Caco-2 (cell line): ENCODE results near the gene FBXW10B. TPM values are rescaled to one million over a fixed set of nuclear protein-coding genes. Genes with fewer than 3 reads are reported as not detected.

ENCODE experiments used
- BruUV-seq: library from RNA; stranded (reverse); fragments of 400-500 nt; replicated peaks from 2 replicates; lab custom pipeline; 2021; lab: Mats Ljungman, UMichigan
- CTCF ChIA-PET: fragments of 300-600 bp; sonication (Branson Sonifier 250); formaldehyde crosslinking; loops from one replicate; lab custom pipeline; 2022; ENCODE audit warnings: antibody characterized with exemption; lab: Charles Lee
- POLR2A ChIA-PET: fragments of 300-600 bp; sonication (Branson Sonifier 250); formaldehyde crosslinking; loops from one replicate; lab custom pipeline; 2022; ENCODE audit warnings: antibody characterized with exemption; lab: Charles Lee
- DNase-seq, 2 experiments: peaks; one replicate each; pipeline versions ENCODE4 v3.0.0 to v3.0.0-alpha.2; 2020 to 2022
- H3K27me3 ChIP-seq: replicated peaks from 2 replicates; pipeline ENCODE4 v1.6.0; 2011; ENCODE audit warnings: low read length; ENCODE audit not compliant: control insufficient read depth, insufficient read depth
- H3K36me3 ChIP-seq: 2 replicates; pipeline ENCODE4 v1.5.1; 2011; ENCODE audit warnings: low read length; ENCODE audit not compliant: control insufficient read depth, insufficient read depth
- H3K4me1 ChIP-seq: fragments of 250-450 bp; sonication (Bioruptor Pico); 2 replicates; pipeline ENCODE4 v1.5.1; 2020; ENCODE audit warnings: mild to moderate bottlenecking
- H3K4me3 ChIP-seq: 2 replicates; pipeline ENCODE4 v1.5.1; 2011; ENCODE audit warnings: low read depth, mild to moderate bottlenecking, control low read depth, low read length
- H3K9me3 ChIP-seq: fragments of 250-450 bp; sonication (Bioruptor Pico); 2 replicates; pipeline ENCODE4 v1.5.1; 2020; ENCODE audit warnings: mild to moderate bottlenecking, moderate library complexity
- H3K27ac Mint-ChIP-seq: one replicate; pipeline ENCODE4 v1.8.0; 2022; ENCODE audit warnings: mixed read lengths; ENCODE audit not compliant: unreplicated experiment
- H3K27me3 Mint-ChIP-seq: one replicate; pipeline ENCODE4 v1.8.0; 2022; ENCODE audit warnings: mixed read lengths; ENCODE audit not compliant: insufficient read depth, unreplicated experiment
- H3K36me3 Mint-ChIP-seq: one replicate; pipeline ENCODE4 v1.8.0; 2022; ENCODE audit warnings: mild to moderate bottlenecking, mixed read lengths; ENCODE audit not compliant: insufficient read depth, unreplicated experiment
- H3K4me1 Mint-ChIP-seq: one replicate; pipeline ENCODE4 v1.8.0; 2022; ENCODE audit warnings: low read depth, mixed read lengths; ENCODE audit not compliant: unreplicated experiment
- H3K4me3 Mint-ChIP-seq: one replicate; pipeline ENCODE4 v1.8.0; 2022; ENCODE audit warnings: mild to moderate bottlenecking, moderate library complexity, mixed read lengths; ENCODE audit not compliant: unreplicated experiment
- H3K9me3 Mint-ChIP-seq: one replicate; pipeline ENCODE4 v1.8.0; 2022; ENCODE audit warnings: mixed read lengths; ENCODE audit not compliant: unreplicated experiment
- CTCF ChIP-seq, 2 experiments: fragments of 200-600 bp in 1 of 2; IDR thresholded peaks; 1 replicate in 1 of 2; 2 replicates in 1 of 2; pipeline versions ENCODE4 v1.5.1 to v1.8.0; 2011 to 2022; ENCODE audit warnings: antibody characterized with exemption in 1 of 2, control low read depth in 1 of 2, inconsistent platforms in 1 of 2, low read depth in 1 of 2, low read length in 1 of 2, mild to moderate bottlenecking in 1 of 2, moderate library complexity in 1 of 2; ENCODE audit not compliant: insufficient read depth in 1 of 2, severe bottlenecking in 1 of 2, unreplicated experiment in 1 of 2
- intact Hi-C: fragments of 100-400 bp; cut with micrococcal nuclease; formaldehyde crosslinking; loops from one replicate; pipeline ENCODE4 v1.10.0; 2022; ENCODE audit not compliant: unreplicated experiment
- total RNA-seq: library from RNA; stranded (reverse); gene quantifications from 2 replicates; pipeline ENCODE4 v1.2.3, GENCODE V29; 2022

Gene FBXW10B
- total RNA-seq, 1 experiment from 2014 or later, result not detected

- no peak overlapping the region for H3K4me3 ChIP-seq
- CTCF ChIA-PET, result no interaction called here
- Mint-ChIP-seq H3K9me3 (no peaks in the 10 kb centered on the region), H3K4me1 (peaks cover 20% of the 10 kb centered on the region), H3K27ac (peak overlapping the region; percentile 72), H3K36me3 (peaks cover 12% of the 10 kb centered on the region), H3K4me3 (no peak overlapping the region), H3K27me3 (no peaks in the 10 kb centered on the region)
- intact Hi-C loops, result loop anchor here (5.0 kb wide), 1 partner anchor 38 kb away; the partner anchor contains the start of gene ZNF286A
- TF ChIP-seq CTCF (IDR thresholded peaks at IDR 0.05; ENCODE audit: insufficient read depth in 1 of 2, low read depth in 1 of 2, low read length in 1 of 2, severe bottlenecking in 1 of 2, unreplicated experiment in 1 of 2), result no peak
- no TSS peak for BruUV-seq
- H3K9me3 ChIP-seq, result no peaks in the 10 kb centered on the region
- H3K36me3 ChIP-seq, result no peaks in the 10 kb centered on the region
- peaks cover 51% of the 10 kb centered on the region for H3K4me1 ChIP-seq
- H3K27me3 ChIP-seq, result no peaks in the 10 kb centered on the region
- POLR2A ChIA-PET, result interaction anchor here (0.7 kb wide), 1 partner anchor 40 kb away, joined by 5 read pairs; the partner anchor contains the start of gene ZNF286A
- DNase-seq, result no peak
These were observed 39.7 kb upstream of the FBXW10B start for GRCh38 chr17:15659236-15659635.

- Histone ChIP-seq H3K4me3 (no peak overlapping the region), H3K4me1 (peaks cover 55% of the 10 kb centered on the region), H3K27me3 (no peaks in the 10 kb centered on the region), H3K36me3 (no peaks in the 10 kb centered on the region), H3K9me3 (no peaks in the 10 kb centered on the region)
- intact Hi-C loops, result loop anchor here (5.0 kb wide), 1 partner anchor 39 kb away; the partner anchor contains the start of gene ZNF286A
- DNase-seq, result no peak
- ChIA-PET POLR2A (no interaction called here), CTCF (no interaction called here)
- no TSS peak for BruUV-seq
- Mint-ChIP-seq H3K4me1 (peaks cover 21% of the 10 kb centered on the region), H3K27ac (no peak overlapping the region), H3K36me3 (peaks cover 6% of the 10 kb centered on the region), H3K9me3 (no peaks in the 10 kb centered on the region), H3K27me3 (no peaks in the 10 kb centered on the region), H3K4me3 (no peak overlapping the region)
- TF ChIP-seq CTCF (IDR thresholded peaks at IDR 0.05; ENCODE audit: insufficient read depth in 1 of 2, low read depth in 1 of 2, low read length in 1 of 2, severe bottlenecking in 1 of 2, unreplicated experiment in 1 of 2), result no peak
These were observed 38.8 kb upstream of the FBXW10B start for GRCh38 chr17:15658296-15658695.

DNA sequence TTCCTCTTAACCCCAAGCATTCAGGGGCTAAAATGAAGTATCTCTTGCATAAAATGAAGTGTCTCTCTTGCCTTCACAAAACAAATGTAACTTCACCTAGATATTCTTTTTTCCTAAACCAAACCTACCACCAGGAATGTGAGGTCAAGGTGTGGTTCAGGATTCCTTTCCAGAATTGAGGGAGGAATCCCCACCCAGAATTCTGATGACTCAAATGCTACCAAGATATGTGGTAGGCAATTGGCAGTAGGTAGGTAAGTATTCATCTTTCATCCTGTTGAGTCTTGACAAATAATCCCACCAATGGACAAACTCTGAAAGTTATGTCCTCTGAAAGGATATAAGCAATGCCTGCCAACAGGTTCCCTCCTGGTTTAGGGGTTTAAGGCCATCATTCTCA, 38.4 kb upstream of the FBXW10B start:
- intact Hi-C loops, result loop anchor here (5.0 kb wide), 1 partner anchor 39 kb away; the partner anchor contains the start of gene ZNF286A
- POLR2A ChIA-PET, result no interaction called here
- TF ChIP-seq CTCF (IDR thresholded peaks at IDR 0.05; ENCODE audit: insufficient read depth in 1 of 2, low read depth in 1 of 2, low read length in 1 of 2, severe bottlenecking in 1 of 2, unreplicated experiment in 1 of 2), result no peak
- Histone ChIP-seq H3K36me3 (no peaks in the 10 kb centered on the region), H3K4me1 (peaks cover 55% of the 10 kb centered on the region), H3K27me3 (no peaks in the 10 kb centered on the region), H3K9me3 (no peaks in the 10 kb centered on the region), H3K4me3 (no peak overlapping the region)
- CTCF ChIA-PET, result no interaction called here
- peak overlapping the region; percentile 59 for H3K27ac Mint-ChIP-seq
- H3K4me1 Mint-ChIP-seq, result peaks cover 25% of the 10 kb centered on the region
- no peaks in the 10 kb centered on the region for H3K27me3 Mint-ChIP-seq
- DNase-seq, result no peak
- BruUV-seq, result no TSS peak
- no peaks in the 10 kb centered on the region for H3K9me3 Mint-ChIP-seq
- peaks cover 6% of the 10 kb centered on the region for H3K36me3 Mint-ChIP-seq
- H3K4me3 Mint-ChIP-seq, result no peak overlapping the region
